Hematopoietic multipotent progenitor cell treated with erythropoietin and hydrocortisone succinate and interleukin-3 and kit ligand, for 8 days (in vitro differentiated cells): ENCODE data around the gene THY1.
"Not testable (repeated sequence)": the region's sequence is repeated elsewhere in the genome, so short reads cannot be mapped to it uniquely, and the experiment has no call there.

Experiments
- DNase-seq: peaks from one replicate; pipeline ENCODE4 v3.0.0-alpha.2; 2015

Gene THY1

GRCh38 chr11:119445379-119445778 lies 22.4 kb upstream of the THY1 start:
- DNase-seq, result no peak

DNA sequence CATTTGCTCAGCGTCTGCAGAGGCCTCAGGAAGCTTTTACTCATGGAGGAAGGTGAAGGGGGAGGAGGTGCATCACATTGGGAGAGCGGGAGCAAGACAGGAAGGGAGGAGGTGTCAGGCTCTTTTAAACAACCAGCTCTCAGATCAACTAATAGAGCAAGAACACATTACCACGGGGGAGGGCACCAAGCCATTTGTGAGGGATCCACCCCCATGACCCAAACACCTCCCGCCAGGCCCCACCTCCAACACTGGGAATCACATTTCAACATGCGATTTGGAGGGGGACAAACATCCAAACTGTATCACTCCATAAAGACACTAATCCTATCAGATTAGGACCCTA lies 18.9 kb upstream of the THY1 start:
- no peak for DNase-seq

GRCh38 chr11:119438599-119438998 lies 15.6 kb upstream of the THY1 start:
- DNase-seq, result no peak

DNA sequence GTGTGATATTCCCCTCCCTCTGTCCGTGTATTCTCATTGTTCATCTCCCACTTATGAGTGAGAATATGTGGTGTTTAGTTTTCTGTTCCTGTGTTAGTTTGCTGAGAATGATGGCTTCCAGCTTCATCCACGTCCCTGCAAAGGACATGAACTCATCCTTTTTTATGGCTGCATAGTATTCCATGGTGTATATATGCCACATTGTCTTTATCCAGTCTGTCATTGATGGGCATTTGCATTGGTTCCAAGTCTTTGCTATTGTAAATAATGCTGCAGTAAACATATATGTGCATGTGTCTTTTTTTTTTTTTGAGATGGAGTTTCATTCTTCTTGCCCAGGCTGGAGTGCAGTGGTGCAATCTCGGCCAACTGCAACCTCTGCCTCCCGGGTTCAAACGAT lies 14.5 kb upstream of the THY1 start:
- DNase-seq, result not testable (repeated sequence)

DNA sequence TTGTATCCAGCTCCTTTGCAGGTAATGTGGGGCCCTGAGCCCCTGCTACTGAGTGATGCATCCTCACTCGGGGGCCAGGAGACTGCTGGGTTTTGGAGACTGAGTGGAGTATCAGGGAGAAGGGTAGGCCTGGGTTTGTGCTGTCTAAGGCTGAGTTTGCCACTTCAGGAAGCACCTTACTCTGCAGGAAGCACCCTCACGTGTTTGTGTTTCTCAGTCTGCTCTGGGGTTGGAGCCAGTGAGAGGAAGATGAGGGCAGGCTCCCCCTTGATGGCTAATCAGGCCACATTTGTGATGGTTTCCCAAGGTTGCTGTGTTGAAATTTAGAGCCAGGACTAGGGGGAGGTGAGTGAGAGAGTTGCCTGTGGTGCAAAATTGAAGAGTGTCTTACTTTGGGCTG lies 13.7 kb upstream of the THY1 start:
- DNase-seq, result no peak

- no peak for DNase-seq
Observed at GRCh38 chr11:119436093-119436492, 13.1 kb upstream of the THY1 start.

DNA sequence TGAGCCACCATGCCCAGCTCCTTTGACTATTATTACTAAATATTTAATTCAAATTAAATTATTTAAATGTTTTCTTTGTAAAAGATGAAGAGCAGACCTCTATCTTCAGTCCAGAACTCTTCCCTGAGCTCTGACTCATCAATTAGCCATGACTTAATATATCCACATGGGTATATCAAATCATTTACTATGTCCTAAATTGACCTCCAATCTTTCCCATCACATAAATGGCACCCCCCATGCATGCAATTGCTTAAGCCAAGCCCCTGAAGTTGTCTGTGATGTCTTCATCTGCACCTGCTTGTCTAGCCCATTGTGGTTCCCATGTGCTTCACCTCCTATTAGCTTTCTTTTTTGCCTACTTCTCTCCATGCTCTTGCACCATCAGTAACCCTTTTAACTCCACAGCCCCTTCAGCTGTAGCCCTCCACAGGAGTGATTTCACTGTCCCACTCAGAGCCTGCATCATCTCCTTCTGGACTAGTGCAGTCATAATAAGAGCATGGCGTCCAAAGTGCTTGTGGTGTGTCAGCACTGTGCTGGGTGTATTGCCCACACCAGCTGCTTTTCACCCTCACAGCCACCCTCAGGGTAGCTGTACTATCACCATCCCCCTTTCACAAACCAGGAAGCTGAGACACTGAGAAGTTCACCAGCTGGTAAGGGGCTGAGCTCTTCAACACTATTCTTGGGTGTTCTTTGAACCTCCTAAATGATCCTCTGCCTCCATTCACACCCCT lies 11.8 kb upstream of the THY1 start:
- no peak for DNase-seq

DNA sequence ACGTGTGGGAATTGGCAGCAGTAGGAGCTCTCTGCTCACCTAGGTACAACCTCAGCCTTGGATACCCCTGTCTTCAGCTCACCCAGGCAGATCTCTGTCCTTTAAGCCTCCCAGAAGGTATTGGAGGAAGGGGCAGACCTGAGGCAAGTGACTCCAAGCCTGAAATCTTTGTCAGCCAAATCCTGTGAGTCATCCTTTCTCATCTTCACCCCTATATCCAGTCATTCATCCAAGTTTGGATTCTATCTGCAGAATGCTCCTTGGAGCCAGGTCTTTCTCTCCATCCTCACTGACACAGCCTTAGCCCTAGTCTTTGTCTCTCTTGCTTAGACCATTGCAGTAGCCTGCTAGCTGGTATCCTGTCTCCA lies 10.4 kb upstream of the THY1 start:
- DNase-seq, result no peak

DNA sequence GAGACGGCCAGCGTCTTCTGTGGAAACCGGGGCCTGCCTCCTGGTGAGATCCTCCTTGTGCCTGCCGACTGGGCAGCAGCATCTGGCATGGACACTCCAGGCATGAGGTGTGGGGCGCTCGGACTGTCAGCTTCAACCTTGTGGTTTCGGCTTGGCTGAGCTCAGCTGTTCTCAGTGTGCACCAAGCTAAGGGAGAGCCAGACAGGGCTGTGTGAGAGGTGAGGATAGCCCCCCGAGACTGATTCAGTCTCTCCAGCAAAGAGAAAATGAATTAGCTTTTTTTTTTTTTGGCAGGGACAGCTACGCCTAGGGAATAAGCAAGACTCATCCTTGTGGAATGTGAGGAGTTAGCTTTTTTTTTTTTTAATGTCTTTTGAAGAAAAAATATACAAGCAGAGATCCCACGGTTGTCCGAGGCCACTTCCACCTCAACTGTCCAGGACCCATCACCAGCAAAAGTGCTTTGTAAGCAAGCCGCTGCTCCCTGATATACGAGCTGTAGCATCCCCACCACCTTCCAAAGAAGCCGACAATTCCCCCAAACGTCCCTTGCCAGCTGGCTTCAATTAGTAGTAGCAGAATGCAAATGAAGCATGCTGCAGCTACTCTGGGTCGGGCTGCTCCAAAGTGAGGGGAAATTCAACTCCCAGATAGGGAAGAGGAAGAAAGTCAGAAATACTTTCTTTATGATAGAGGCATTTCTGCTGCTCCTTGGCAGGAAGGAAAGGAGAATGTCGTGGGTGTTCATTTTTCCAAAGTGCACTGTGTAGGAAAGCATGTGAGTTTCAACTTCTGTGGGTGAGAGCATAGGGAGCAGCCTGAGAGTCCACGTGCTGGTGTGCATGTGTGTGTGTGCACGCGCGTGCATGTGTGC lies 9.7 kb upstream of the THY1 start:
- no peak for DNase-seq

GRCh38 chr11:119431523-119431922 lies 8.6 kb upstream of the THY1 start:
- DNase-seq, result no peak

DNA sequence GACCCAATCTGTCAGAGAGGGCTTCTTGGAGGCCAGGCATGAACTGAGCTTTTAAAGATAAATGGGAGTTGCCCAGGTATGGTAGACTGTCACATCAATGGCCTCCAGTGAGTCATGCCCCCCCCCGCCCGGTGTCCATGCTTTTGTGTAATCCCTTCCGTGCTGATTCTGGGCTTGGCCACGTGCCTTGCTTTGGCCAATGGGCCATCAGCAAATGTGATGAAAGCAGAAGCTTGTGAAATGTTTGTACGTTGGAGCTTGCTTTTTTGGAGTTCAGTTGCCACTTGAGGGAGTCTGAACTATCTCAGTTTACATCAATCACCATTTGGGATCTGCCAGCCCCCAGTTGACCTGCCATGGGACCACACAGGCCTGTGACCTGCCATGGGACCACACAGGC lies 4.3 kb upstream of the THY1 start:
- no peak for DNase-seq

DNA sequence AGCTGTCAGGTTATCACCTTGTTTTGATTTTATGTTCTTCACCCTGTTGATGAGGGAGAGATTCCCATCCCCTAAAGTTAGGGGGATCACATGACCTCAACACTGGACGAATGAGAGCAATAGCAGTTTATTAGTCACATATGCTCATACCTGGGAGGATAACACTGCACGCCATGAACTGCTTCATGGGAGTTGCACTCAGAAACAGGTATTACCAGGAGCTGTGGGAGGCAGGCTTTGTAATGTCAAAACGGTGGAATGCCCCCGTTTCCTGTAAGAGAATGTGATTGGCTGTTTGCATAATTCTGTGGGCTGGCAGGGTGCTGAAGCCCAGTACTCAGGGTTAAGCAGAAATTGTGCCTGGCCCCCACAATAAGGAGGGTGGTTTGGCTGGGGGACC lies 3.2 kb upstream of the THY1 start:
- DNase-seq, result no peak

- DNase-seq, result no peak
Observed at GRCh38 chr11:119424775-119425174, 1.8 kb upstream of the THY1 start.

GRCh38 chr11:119424276-119424675 lies 1.3 kb upstream of the THY1 start:
- no peak for DNase-seq

- no peak for DNase-seq
Observed at GRCh38 chr11:119423509-119424254, 710 bp upstream of the THY1 start.

DNA sequence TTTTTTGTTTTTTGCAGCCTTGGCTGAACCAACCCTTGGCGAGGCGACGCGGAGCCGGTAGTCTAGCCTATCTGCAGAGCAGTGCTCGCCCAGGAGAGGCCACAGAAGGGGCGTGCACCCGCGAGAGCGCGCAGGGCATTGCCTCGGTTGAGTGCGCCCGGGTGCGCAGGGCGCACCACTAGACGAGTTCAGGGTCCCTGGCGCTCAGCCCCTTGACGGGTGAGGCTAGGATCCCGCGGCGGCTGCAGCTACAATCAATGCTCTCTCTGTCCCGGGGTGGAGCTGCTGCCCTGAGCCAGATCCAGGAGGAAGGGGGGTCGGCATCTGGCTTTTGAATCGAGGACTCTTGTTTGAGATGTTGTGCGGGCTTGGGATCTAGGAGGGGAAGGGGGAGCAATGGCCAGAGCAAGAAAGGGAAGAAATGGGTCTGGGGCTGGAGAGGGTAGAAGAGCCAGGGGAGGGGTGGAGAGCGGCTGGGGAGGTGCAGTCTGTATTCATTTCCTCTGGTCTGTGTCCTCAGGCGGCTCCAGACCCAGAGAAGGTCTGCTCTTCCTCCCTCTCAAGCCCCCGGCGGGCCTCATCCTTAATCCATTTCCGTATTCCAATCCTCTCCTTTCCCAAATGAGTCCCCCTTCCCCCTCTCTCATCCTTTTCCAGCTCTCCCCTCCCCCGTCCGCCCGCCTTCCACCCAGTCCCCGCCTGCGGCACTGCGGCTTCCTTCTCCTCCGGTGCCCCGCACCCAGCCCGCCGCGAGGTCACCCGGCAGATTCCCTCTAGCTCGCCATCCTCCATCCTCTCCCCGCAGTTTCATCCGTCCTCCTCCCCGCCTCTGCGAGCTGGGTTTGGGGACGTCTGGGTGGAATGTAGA lies 797 bp downstream of the THY1 start:
- no peak for DNase-seq

- DNase-seq, result no peak
Observed at GRCh38 chr11:119421351-119421750, 1.6 kb downstream of the THY1 start.

- DNase-seq, result no peak
Observed at GRCh38 chr11:119420631-119421030, 2.3 kb downstream of the THY1 start.

DNA sequence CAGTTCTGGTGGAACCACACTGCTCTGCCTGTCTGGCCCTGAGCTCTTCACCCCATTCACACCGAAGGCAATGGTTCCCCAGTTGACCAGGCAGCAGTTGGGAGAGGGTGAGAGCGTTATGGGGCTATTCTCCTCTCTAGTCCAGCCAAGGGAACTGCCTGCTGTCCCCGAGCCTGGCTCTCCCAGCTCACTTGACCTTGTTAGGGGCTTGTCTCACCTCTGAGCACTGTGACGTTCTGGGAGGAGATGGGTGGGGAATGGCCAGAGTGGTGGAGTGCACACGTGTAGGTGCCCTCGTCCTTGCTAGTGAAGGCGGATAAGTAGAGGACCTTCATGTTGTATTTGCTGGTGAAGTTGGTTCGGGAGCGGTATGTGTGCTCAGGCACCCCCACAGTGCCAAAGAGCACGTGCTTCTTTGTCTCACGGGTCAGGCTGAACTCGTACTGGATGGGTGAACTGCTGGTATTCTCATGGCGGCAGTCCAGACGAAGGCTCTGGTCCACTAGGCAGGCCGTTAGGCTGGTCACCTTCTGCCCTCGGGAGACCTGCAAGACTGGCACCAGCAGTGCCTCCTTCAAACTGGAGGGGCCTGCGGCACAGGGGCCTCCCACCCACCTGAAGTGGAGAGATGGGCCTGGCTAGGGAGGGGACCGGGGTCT lies 3.0 kb downstream of the THY1 start:
- no peak for DNase-seq

DNA sequence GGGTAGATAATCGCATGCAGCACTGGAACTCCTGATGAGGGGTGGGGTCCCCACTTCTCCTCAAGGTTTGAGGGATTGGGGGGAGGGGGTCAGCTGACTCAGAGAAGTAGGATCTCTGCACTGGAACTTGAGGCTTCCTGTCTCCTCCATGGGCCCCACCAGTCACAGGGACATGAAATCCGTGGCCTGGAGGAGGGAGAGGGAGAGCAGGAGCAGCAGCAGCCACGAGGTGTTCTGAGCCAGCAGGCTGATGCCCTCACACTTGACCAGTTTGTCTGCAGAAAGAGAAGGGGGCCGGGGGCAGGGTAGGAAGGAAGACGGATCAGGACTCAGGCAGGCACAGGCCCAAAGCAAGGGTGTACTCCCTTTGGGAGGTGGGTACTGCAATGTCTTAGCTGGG lies 3.7 kb downstream of the THY1 start:
- DNase-seq, result no peak

GRCh38 chr11:119418759-119419158 lies 4.2 kb downstream of the THY1 start:
- no peak for DNase-seq
